Measurements from ENCODE around the gene RICTOR. TPM values are rescaled to one million over a fixed set of nuclear protein-coding genes. Genes with fewer than 3 reads are reported as not detected.

Gene RICTOR
- total and polyA plus RNA-seq, 9 of the 15 experiments (the other 6 are each of a cell fraction or from before 2014, with no cell fraction given) = 13.9 to 46.6 (median 22.6) TPM

- TF ChIP-seq, protein P1, sequence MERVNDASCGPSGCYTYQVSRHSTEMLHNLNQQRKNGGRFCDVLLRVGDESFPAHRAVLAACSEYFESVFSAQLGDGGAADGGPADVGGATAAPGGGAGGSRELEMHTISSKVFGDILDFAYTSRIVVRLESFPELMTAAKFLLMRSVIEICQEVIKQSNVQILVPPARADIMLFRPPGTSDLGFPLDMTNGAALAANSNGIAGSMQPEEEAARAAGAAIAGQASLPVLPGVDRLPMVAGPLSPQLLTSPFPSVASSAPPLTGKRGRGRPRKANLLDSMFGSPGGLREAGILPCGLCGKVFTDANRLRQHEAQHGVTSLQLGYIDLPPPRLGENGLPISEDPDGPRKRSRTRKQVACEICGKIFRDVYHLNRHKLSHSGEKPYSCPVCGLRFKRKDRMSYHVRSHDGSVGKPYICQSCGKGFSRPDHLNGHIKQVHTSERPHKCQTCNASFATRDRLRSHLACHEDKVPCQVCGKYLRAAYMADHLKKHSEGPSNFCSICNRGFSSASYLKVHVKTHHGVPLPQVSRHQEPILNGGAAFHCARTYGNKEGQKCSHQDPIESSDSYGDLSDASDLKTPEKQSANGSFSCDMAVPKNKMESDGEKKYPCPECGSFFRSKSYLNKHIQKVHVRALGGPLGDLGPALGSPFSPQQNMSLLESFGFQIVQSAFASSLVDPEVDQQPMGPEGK (CRISPR knock-in tag; IDR thresholded peaks at IDR 0.05; ENCODE audit: borderline replicate concordance) = no peak
- TF ChIP-seq YBX1 (IDR thresholded peaks at IDR 0.05) = no peak
- TF ChIP-seq HCFC1 (IDR thresholded peaks at IDR 0.05; ENCODE audit: low read depth, low read length) = no peak
These were observed 1.1 kb downstream of the RICTOR start (continued) for GRCh38 chr5:39072925-39073766.

GRCh38 chr5:39068099-39068498, 6.1 kb downstream of the RICTOR start:
- H3K4me1 ChIP-seq (replicated peaks in 1 of 2; ENCODE audit: control insufficient read depth in 2 of 2, insufficient read depth in 2 of 2, low read length in 2 of 2) = no peaks in the 10 kb centered on the region; a peak in 2 of 5 replicates
- no peaks in the 10 kb centered on the region for H3K27me3 ChIP-seq (ENCODE audit: control insufficient read depth in 2 of 2, insufficient read depth in 2 of 2, low read length in 2 of 2)
- ChIA-PET POLR2A (no interaction called here), CTCF (ENCODE audit: low intra/inter-chr PET ratio) (no interaction called here)
- TF ChIP-seq POLR3A (IDR thresholded peaks at IDR 0.05; ENCODE audit: borderline replicate concordance, extremely low read depth, insufficient read depth, insufficient read length) (no peak), ZFP36 (IDR thresholded peaks at IDR 0.05; ENCODE audit: low read depth, low read length, partially characterized antibody) (no peak), DIDO1 (tag; IDR thresholded peaks at IDR 0.05; ENCODE audit: low read depth) (no peak), ZNF263 (CRISPR knock-in tag; IDR thresholded peaks at IDR 0.05; ENCODE audit: borderline replicate concordance) (no peak), KLF10 (CRISPR knock-in tag; IDR thresholded peaks at IDR 0.05) (no peak), ZNF253 (CRISPR knock-in tag; conservative IDR thresholded peaks at IDR 0.05) (no peak)
- no peak overlapping the region for H3K4me2 ChIP-seq (ENCODE audit: insufficient read depth, low read length)
- H3K4me3 ChIP-seq = no peak overlapping the region
- ATAC-seq (no peak), FAIRE-seq (no peak), DNase-seq (ENCODE audit: extremely low read depth in 1 of 4, low spot score in 3 of 4) (no peak)
- H2AFZ ChIP-seq (ENCODE audit: low read depth, low read length) = no peak overlapping the region
- peaks cover 3% of the 10 kb centered on the region for H4K20me1 ChIP-seq (replicated peaks; ENCODE audit: control insufficient read depth, insufficient read depth, low read length)
- no TSS peak for BruUV-seq (replicated peaks)
- WGBS (ENCODE audit: insufficient coverage, low coverage, missing lambda C conversion rate) = 98% methylated on average over 3 of the region's 3 CpGs
- peaks cover 98% of the 10 kb centered on the region for H3K79me2 ChIP-seq (ENCODE audit: control insufficient read depth, insufficient read depth, low read length)
- H3K36me3 ChIP-seq (ENCODE audit: control insufficient read depth, insufficient read depth, low read length) = peaks cover 64% of the 10 kb centered on the region
- in situ Hi-C loops (cut with MboI) (no loop called here), intact Hi-C loops (cut with micrococcal nuclease) (no loop called here)
- no peak overlapping the region for H3K27ac ChIP-seq (ENCODE audit: extremely low read depth, low read depth, low read length)
- no peaks in the 10 kb centered on the region for H3K9me1 ChIP-seq (ENCODE audit: control insufficient read depth, insufficient read depth, low read length)
- H3K9ac ChIP-seq (ENCODE audit: insufficient read depth in 1 of 2, low read depth in 2 of 2, low read length in 2 of 2) = no peak overlapping the region
- H3K9me3 ChIP-seq (replicated peaks; ENCODE audit: control insufficient read depth, insufficient read depth, low read depth, low read length) = peaks cover 9% of the 10 kb centered on the region
